Activated T-cell treated with anti-CD3 and anti-CD28 coated beads, Interleukin-2, amount 50 U/mL, for 72 hours (primary cell): ENCODE measurements around the gene ZNFX1. TPM values are rescaled to one million over a fixed set of nuclear protein-coding genes. Genes with fewer than 3 reads are reported as not detected.
"Not testable (repeated sequence)": the region's sequence is repeated elsewhere in the genome, so short reads cannot be mapped to it uniquely, and the experiment has no call there.

Experiments
- ATAC-seq, 2 donors: fragments of 150-1000 bp; cut with Tn5 transposase; replicated peaks in 1 of 2; 2 replicates each; pipeline ENCODE4 v1.10.0; 2021; ENCODE audit warnings: moderate library complexity in 2 of 2, mild to moderate bottlenecking in 1 of 2
- DNase-seq, 2 donors: peaks; one replicate each; pipeline ENCODE4 v3.0.0; 2021 to 2022; ENCODE audit warnings: mixed read lengths in 1 of 2
- H3K27ac Mint-ChIP-seq: one replicate; pipeline ENCODE4 v1.8.0; 2022; ENCODE audit warnings: mild to moderate bottlenecking, moderate library complexity, mixed read lengths
- H3K27me3 Mint-ChIP-seq: one replicate; pipeline ENCODE4 v1.8.0; 2022; ENCODE audit warnings: low read depth, mixed read lengths
- H3K36me3 Mint-ChIP-seq, 2 donors: one replicate each; pipeline ENCODE4 v1.8.0; 2022; ENCODE audit warnings: mixed read lengths in 2 of 2, mild to moderate bottlenecking in 1 of 2; ENCODE audit not compliant: insufficient read depth in 2 of 2
- H3K4me1 Mint-ChIP-seq: one replicate; pipeline ENCODE4 v1.8.0; 2022; ENCODE audit warnings: low read depth, mixed read lengths
- H3K4me3 Mint-ChIP-seq, 2 donors: one replicate each; pipeline ENCODE4 v1.8.0; 2022; ENCODE audit warnings: mild to moderate bottlenecking in 2 of 2, mixed read lengths in 2 of 2, moderate library complexity in 2 of 2
- H3K9me3 Mint-ChIP-seq, 2 donors: one replicate each; pipeline ENCODE4 v1.8.0; 2022; ENCODE audit warnings: mixed read lengths in 2 of 2
- total RNA-seq, 2 donors: library from RNA; stranded (reverse); gene quantifications; one replicate each; pipeline ENCODE4 v1.2.3, GENCODE V29; 2022

Gene ZNFX1
- total RNA-seq, 2 donors from 2014 or later, result 37.8 to 48.8 TPM

DNA sequence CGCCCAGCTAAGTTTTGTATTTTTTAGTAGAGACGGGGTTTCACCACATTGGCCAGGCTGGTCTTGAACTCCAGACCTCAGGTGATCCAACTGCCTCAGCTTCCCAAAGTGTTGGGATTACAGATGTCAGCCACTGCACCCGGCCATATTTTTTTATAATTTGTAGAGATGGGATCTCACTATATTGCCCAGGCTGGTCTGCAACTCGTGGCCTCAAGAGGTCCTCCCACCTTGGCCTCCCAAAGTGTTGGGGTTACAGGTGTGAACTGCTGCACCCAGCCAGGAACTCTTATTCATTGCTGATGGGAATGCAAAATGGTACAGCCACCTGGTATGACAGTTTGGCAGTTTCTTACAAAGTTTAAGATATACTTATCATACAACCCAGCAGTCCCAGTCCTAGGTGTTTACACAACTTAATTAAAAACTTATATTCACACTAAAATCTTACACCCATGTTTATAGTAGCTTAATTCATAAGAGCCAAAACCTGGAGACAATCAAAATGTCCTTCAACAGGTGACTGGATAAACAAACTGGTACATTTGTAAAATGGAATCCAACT, 78.0 kb downstream of the ZNFX1 start:
- H3K36me3 Mint-ChIP-seq, result no peaks in the 10 kb centered on the region
- no peak for ATAC-seq

DNA sequence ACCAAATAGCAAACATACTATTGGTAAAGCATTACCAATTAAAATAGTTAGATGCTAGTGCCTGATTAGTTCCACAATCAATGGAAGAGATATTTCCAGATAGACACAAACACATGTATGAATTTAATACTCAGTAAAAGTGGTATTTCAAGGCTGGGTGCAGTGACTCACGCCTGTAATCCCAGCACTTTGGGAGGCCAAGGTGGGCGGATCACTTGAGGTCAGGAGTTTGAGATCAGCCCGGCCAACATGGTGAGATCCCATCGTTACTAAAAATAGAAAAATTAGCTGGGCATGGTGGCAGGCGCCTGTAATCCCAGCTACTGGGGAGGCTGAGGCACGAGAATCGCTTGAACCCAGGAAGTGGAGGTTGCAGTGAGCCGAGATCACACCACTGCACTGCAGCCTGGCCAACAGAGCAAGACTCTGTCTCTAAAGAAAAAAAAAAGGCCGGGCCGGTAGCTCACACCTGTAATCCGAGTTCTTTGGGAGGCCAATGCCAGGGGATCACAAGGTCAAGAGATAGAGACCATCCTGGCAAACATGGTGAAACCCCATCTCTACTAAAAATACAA, 84.8 kb downstream of the ZNFX1 start:
- H3K27ac Mint-ChIP-seq, H3K27me3 Mint-ChIP-seq, ATAC-seq, H3K4me3 Mint-ChIP-seq, H3K36me3 Mint-ChIP-seq, DNase-seq, H3K9me3 Mint-ChIP-seq: not testable (repeated sequence)
- peaks cover 12% of the 10 kb centered on the region for H3K4me1 Mint-ChIP-seq

More for the DNA sequence above, 78.0 kb downstream of the ZNFX1 start:
- Mint-ChIP-seq H3K9me3 (peaks cover 0 to 3% of the 10 kb centered on the region in 2 donors), H3K4me1 (no peaks in the 10 kb centered on the region), H3K27me3 (no peaks in the 10 kb centered on the region), H3K27ac (no peak overlapping the region), H3K4me3 (no peak overlapping the region)
- no peak for DNase-seq

Other genes with a start within 250 kb of the ZNFX1 start
- gene CSE1L, start 231.7 kb downstream of the ZNFX1 start, total RNA-seq, result 10 to 100 TPM; 54.7 to 61.3 TPM
- gene STAU1, start 89.7 kb downstream of the ZNFX1 start, total RNA-seq, result 10 to 100 TPM; 80.5 to 83.3 TPM
- gene DDX27, start 58.6 kb downstream of the ZNFX1 start, total RNA-seq, result 10 to 100 TPM; 49.6 to 49.8 TPM
- not detected for gene KCNB1, start 204.6 kb upstream of the ZNFX1 start, total RNA-seq